CD4-positive, alpha-beta T cell treated with Interleukin-10 for 1 hour (primary cell): ENCODE results near the gene CFHR5.
"Not testable (repeated sequence)": the region's sequence is repeated elsewhere in the genome, so short reads cannot be mapped to it uniquely, and the experiment has no call there.

Source experiments
- DNase-seq: peaks from one replicate; pipeline ENCODE4 v3.0.0-alpha.2; 2020

CFHR5 gene

DNA sequence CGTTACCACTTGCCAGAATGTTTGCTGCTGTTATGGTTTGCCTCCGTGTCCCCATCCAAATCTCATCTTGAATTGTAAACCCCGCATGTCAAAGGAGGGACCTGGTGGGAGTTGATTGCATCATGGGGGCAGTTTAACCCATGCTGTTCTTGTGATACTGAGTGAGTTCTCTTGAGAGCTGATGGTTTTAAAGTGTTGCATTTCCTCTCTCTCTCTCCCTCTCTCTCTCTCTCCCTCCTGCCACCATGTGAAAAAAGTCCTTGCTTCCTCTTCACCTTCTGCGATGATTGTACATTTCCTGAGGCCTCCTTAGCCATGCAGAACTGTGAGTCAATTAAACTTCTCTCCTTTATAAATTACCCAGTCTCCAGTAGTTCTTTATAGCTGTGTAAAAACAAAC is 44.4 kb downstream of the CFHR5 start:
- DNase-seq = no peak

GRCh38 chr1:197024460-197024859 is 47.1 kb downstream of the CFHR5 start:
- DNase-seq = no peak

DNA sequence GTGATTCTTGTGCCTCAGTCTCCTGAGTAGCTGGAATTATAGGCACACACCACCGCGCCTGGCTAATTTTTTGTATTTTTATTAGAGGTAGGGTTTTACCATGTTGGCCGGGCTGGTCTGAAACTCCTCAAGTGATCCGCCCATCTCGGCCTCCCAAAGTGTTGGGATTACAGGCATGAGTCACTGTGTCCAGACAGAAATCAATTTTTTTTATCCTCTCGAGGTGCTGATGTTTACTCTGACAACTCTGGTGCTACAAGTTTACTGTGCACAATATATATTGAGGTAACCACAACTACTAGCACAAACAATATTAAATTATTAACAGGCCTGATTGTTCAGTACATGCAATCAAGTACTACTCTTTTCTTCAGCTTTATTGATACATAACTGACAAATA is 50.0 kb downstream of the CFHR5 start:
- no peak for DNase-seq

- no peak for DNase-seq
These were observed 52.4 kb downstream of the CFHR5 start for GRCh38 chr1:197029749-197030148.

- not testable (repeated sequence) for DNase-seq
These were observed 57.4 kb downstream of the CFHR5 start for GRCh38 chr1:197034631-197035339.

DNA sequence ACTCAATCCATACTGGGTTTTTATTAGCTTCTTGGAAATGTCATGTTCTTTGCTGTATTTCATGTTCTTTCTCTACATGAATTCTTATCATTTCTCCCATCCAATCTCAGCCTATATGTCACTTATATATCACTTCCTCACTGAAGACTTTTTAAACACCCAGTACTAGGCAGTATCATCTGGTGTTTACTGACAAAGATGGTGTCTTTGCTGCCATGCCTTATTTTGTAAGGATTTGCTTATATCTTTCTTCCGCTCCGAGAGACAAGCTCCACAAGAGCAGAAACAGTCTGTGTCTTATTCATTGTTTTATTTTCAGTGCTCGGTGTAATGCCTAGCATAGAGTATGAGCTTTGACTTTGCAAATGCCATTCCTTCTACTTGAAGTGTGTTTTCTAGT is 59.5 kb downstream of the CFHR5 start:
- no peak for DNase-seq

DNA sequence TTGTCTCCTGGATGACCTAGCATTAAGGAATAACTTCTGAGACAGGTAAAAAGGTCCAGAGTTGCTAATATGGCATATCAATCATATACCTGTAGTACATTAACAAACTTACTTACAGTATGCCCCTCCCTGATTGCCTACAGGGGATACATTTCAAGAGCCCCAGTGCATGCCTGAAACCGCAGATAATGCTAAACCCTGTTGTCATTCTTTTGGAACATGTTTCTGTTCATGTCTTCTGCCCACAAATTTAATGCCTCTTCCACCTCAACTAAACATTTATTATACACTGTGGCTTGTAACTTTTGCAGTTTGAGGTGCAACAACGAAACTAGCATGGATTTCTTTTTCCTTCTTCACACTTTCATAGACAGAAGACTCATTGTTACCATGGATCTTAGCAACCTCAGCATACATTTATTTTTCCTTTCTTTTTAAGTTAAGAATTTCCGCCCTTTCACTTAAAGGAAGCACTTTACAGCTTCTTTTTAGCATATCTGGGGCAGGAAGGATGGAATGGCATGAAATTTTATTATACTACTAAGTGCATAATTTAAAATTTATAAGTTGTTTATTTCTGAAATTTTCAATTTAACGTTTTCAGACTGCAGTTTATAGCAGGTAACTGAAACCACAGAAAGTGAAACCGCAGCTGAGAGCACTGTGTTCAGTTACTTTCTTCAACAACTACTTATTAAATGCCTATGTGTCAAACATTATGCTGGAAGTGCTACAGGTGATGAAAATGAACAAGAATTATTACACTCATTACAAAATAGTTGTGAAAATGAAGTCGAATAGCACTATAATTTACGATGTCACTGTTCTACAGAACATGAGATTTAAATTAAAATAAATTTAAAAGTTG is 64.4 kb downstream of the CFHR5 start:
- peak; percentile 4 for DNase-seq

DNA sequence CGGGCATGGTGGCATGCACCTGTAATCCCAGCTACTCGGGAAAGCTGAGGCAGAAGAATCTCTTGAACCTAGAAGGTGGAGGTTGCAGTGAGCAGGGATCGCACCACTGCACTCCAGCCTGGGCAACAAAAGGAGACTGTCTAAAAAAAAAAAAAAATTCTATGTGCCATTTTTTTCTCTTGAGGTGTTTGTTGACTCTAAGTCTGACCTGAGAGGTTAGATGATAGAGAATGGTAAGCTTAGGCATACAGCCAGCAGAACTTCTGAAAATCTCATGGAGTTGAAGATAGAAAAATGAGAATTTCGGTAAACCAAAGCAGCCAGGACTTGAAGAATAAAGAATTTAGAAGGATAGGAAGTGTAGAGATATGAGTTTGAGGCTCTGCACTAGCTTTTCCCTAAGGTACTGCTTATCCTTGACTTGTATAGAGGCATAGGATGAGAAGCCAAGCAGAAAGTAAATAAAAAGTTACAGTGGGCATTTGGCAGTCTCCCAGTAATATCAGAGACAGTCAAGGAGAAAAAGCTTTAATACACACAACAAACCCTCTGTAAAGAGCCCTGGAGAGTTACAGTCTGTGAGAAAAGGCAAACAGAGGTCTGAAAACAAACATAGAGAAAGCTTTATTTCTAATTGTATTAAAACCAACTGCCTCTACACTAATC is 65.5 kb downstream of the CFHR5 start:
- no peak for DNase-seq

DNA sequence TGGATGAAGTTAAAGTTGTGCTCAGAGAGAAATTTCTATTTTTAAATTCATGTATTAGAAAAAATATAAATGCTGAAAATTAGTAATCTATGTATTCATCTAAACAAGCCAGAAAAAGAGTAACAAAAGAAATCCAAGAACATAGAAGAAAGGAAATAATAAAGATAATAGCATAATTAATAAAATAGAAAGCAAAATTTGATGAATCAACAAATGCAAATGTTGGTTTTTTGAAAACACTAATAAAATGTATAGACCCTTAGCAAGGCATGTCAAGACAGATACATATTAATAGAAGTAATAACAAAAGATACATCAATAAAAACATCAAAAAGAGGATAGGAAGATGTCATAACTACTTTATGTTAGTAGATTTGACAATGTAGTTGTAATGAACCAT is 71.7 kb downstream of the CFHR5 start:
- DNase-seq = no peak
